NCI-H526 treated with DMSO at 0.1 percent for 48 hours (cell line): ENCODE measurements around the gene CYSTM1.
"Not testable (repeated sequence)": the region's sequence is repeated elsewhere in the genome, so short reads cannot be mapped to it uniquely, and the experiment has no call there.

ENCODE experiments used
- DNase-seq: peaks from one replicate; lab custom pipeline; 2025; lab: John Stamatoyannopoulos, UW

CYSTM1 gene

GRCh38 chr5:140178482-140179116 is 3.6 kb downstream of the CYSTM1 start:
- no peak for DNase-seq

- no peak for DNase-seq
These were observed 6.1 kb downstream of the CYSTM1 start for GRCh38 chr5:140181002-140181483.

- no peak for DNase-seq
These were observed 6.5 kb downstream of the CYSTM1 start for GRCh38 chr5:140181525-140181924.

GRCh38 chr5:140182075-140182711 is 7.2 kb downstream of the CYSTM1 start:
- no peak for DNase-seq

GRCh38 chr5:140182803-140183367 is 7.9 kb downstream of the CYSTM1 start:
- no peak for DNase-seq

- DNase-seq, result no peak
These were observed 10.4 kb downstream of the CYSTM1 start for GRCh38 chr5:140185409-140185808.

GRCh38 chr5:140186267-140186671 is 11.3 kb downstream of the CYSTM1 start:
- DNase-seq, result no peak

- no peak for DNase-seq
These were observed 14.3 kb downstream of the CYSTM1 start for GRCh38 chr5:140189253-140189652.

- no peak for DNase-seq
These were observed 15.2 kb downstream of the CYSTM1 start for GRCh38 chr5:140189977-140190871.

- DNase-seq, result no peak
These were observed 15.9 kb downstream of the CYSTM1 start for GRCh38 chr5:140190872-140191218.

GRCh38 chr5:140192715-140193430 is 17.9 kb downstream of the CYSTM1 start:
- no peak for DNase-seq

- no peak for DNase-seq
These were observed 19.7 kb downstream of the CYSTM1 start for GRCh38 chr5:140194662-140195061.

- DNase-seq, result no peak
These were observed 21.3 kb downstream of the CYSTM1 start for GRCh38 chr5:140196115-140196814.

GRCh38 chr5:140197023-140197422 is 22.0 kb downstream of the CYSTM1 start:
- DNase-seq, result no peak

- not testable (repeated sequence) for DNase-seq
These were observed 23.9 kb downstream of the CYSTM1 start for GRCh38 chr5:140198915-140199314.

GRCh38 chr5:140202078-140202477 is 27.1 kb downstream of the CYSTM1 start:
- DNase-seq, result no peak

- DNase-seq, result no peak
These were observed 27.6 kb downstream of the CYSTM1 start for GRCh38 chr5:140202610-140203009.

GRCh38 chr5:140205216-140205615 is 30.2 kb downstream of the CYSTM1 start:
- DNase-seq, result no peak

- DNase-seq, result no peak
These were observed 31.0 kb downstream of the CYSTM1 start for GRCh38 chr5:140205952-140206351.

GRCh38 chr5:140207250-140207964 is 32.4 kb downstream of the CYSTM1 start:
- no peak for DNase-seq

GRCh38 chr5:140208065-140208464 is 33.1 kb downstream of the CYSTM1 start:
- DNase-seq, result no peak
